ENCODE measurements around the gene ZP2. TPM values are rescaled to one million over a fixed set of nuclear protein-coding genes. Genes with fewer than 3 reads are reported as not detected.

The ZP2 gene
- total and polyA plus RNA-seq, 9 of the 15 experiments (the other 6 are each of a cell fraction or from before 2014, with no cell fraction given), result not detected

DNA sequence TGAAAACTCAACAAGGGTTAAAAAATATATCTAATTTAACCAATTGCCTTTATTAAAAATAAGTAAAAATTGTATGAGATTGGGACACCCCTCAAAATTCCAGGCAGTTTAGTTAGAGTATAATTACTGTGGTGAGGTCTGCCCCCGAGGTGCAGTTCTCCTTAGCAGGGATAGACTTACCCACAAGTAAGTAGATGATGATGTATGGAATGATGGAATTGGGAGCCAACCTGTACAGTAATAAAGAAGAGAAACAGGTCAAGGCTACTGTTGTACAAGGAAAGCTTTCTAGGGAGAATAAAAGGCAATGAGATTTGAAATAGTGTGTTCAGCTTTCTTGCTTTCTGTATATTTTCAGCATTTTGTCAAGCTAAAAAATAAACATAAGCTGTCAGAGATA is 51.1 kb downstream of the ZP2 start:
- Histone ChIP-seq H3K36me3 (ENCODE audit: control insufficient read depth, insufficient read depth, low read length) (peaks cover 23% of the 10 kb centered on the region), H3K27ac (ENCODE audit: extremely low read depth, low read depth, low read length) (no peak overlapping the region), H3K9me1 (ENCODE audit: control insufficient read depth, insufficient read depth, low read length) (no peaks in the 10 kb centered on the region), H3K9me3 (replicated peaks; ENCODE audit: control insufficient read depth, insufficient read depth, low read depth, low read length) (no peaks in the 10 kb centered on the region), H3K79me2 (ENCODE audit: control insufficient read depth, insufficient read depth, low read length) (peaks cover 3% of the 10 kb centered on the region; the same call in 1 of the 3 replicates), H3K4me2 (ENCODE audit: insufficient read depth, low read length) (no peak overlapping the region), H3K4me3 (no peak overlapping the region), H3K27me3 (ENCODE audit: control insufficient read depth in 2 of 2, insufficient read depth in 2 of 2, low read length in 2 of 2) (no peaks in the 10 kb centered on the region), H2AFZ (ENCODE audit: low read depth, low read length) (no peak overlapping the region), H3K9ac (ENCODE audit: insufficient read depth in 1 of 2, low read depth in 2 of 2, low read length in 2 of 2) (no peak overlapping the region; a peak in 1 of 4 replicates), H3K4me1 (replicated peaks in 1 of 2; ENCODE audit: control insufficient read depth in 2 of 2, insufficient read depth in 2 of 2, low read length in 2 of 2) (peaks cover 10 to 17% of the 10 kb centered on the region in 2 experiments), H4K20me1 (replicated peaks; ENCODE audit: control insufficient read depth, insufficient read depth, low read length) (no peaks in the 10 kb centered on the region)
- CTCF ChIA-PET (ENCODE audit: low intra/inter-chr PET ratio), result interaction anchor here (0.6 kb wide), 1 partner anchor 1028 kb away, joined by 3 read pairs; no protein-coding TSS in a partner anchor
- POLR2A ChIA-PET, result interaction anchor here (0.7 to 1.4 kb wide), 3 partner anchors 10 to 1466 kb away, joined by 3 to 5 read pairs (median 4); partner anchors contain the start of gene DNAH3
- 71% methylated on average over 1 of the region's 1 CpG for WGBS (ENCODE audit: insufficient coverage, low coverage, missing lambda C conversion rate)
- ATAC-seq (no peak), DNase-seq (ENCODE audit: extremely low read depth in 1 of 4, low spot score in 3 of 4) (no peak), FAIRE-seq (no peak)
- TF ChIP-seq ETS2 (tag; IDR thresholded peaks at IDR 0.05; ENCODE audit: borderline replicate concordance, poor library complexity, severe bottlenecking) (no peak), TRIM24 (IDR thresholded peaks at IDR 0.05) (no peak), GTF2A2 (tag; IDR thresholded peaks at IDR 0.05) (no peak), MXD1 (CRISPR knock-in tag; IDR thresholded peaks at IDR 0.05; ENCODE audit: borderline replicate concordance, poor library complexity, severe bottlenecking) (no peak)
- TF ChIP-seq, protein P1, sequence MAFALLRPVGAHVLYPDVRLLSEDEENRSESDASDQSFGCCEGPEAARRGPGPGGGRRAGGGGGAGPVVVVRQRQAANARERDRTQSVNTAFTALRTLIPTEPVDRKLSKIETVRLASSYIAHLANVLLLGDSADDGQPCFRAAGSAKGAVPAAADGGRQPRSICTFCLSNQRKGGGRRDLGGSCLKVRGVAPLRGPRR (CRISPR knock-in tag; IDR thresholded peaks at IDR 0.05), result no peak
- in situ Hi-C loops (cut with MboI), result no loop called here
- BruUV-seq (replicated peaks), result no TSS peak
- intact Hi-C loops (cut with micrococcal nuclease), result no loop called here
